Activated naive CD8-positive, alpha-beta T cell treated with anti-CD3 and anti-CD28 coated beads, Interleukin-2, amount 50 U/mL, for 24 hours (primary cell): Measurements from ENCODE around the gene FBRSL1.
"Not testable (repeated sequence)": the region's sequence is repeated elsewhere in the genome, so short reads cannot be mapped to it uniquely, and the experiment has no call there.

ENCODE experiments used
- ATAC-seq: fragments of 150-1000 bp; cut with Tn5 transposase; one replicate; pipeline ENCODE4 v1.10.0; 2021
- DNase-seq: peaks from one replicate; pipeline ENCODE4 v3.0.0; 2021
- H3K27ac Mint-ChIP-seq: one replicate; pipeline ENCODE4 v1.8.0; 2021; ENCODE audit warnings: mild to moderate bottlenecking, mixed read lengths
- H3K27me3 Mint-ChIP-seq: one replicate; pipeline ENCODE4 v1.8.0; 2021; ENCODE audit warnings: mixed read lengths
- H3K36me3 Mint-ChIP-seq: one replicate; pipeline ENCODE4 v1.8.0; 2021; ENCODE audit warnings: low read depth, mixed read lengths
- H3K4me1 Mint-ChIP-seq: one replicate; pipeline ENCODE4 v1.8.0; 2021; ENCODE audit warnings: mixed read lengths
- H3K4me3 Mint-ChIP-seq: one replicate; pipeline ENCODE4 v1.8.0; 2021; ENCODE audit warnings: mild to moderate bottlenecking, moderate library complexity, mixed read lengths
- H3K9me3 Mint-ChIP-seq: one replicate; pipeline ENCODE4 v1.8.0; 2021; ENCODE audit warnings: mixed read lengths

The FBRSL1 gene

GRCh38 chr12:132530851-132531250 is 40.9 kb downstream of the FBRSL1 start:
- H3K4me1 Mint-ChIP-seq: no peaks in the 10 kb centered on the region
- no peak overlapping the region for H3K4me3 Mint-ChIP-seq
- no peak for DNase-seq
- H3K27ac Mint-ChIP-seq: no peak overlapping the region
- ATAC-seq: no peak
- peaks cover 7% of the 10 kb centered on the region for H3K9me3 Mint-ChIP-seq
- no peaks in the 10 kb centered on the region for H3K36me3 Mint-ChIP-seq
- no peaks in the 10 kb centered on the region for H3K27me3 Mint-ChIP-seq

GRCh38 chr12:132532711-132533583 is 43.0 kb downstream of the FBRSL1 start:
- ATAC-seq, DNase-seq, H3K27ac Mint-ChIP-seq: not testable (repeated sequence)

GRCh38 chr12:132533584-132533958 is 43.6 kb downstream of the FBRSL1 start:
- Mint-ChIP-seq H3K36me3 (no peaks in the 10 kb centered on the region), H3K27ac (no peak overlapping the region), H3K9me3 (peaks cover 14% of the 10 kb centered on the region), H3K27me3 (no peaks in the 10 kb centered on the region), H3K4me3 (no peak overlapping the region), H3K4me1 (peaks cover 3% of the 10 kb centered on the region)
- DNase-seq (no peak), ATAC-seq (no peak)

More at GRCh38 chr12:132532711-132533583, 43.0 kb downstream of the FBRSL1 start:
- not testable (repeated sequence) for H3K4me3 Mint-ChIP-seq, H3K27me3 Mint-ChIP-seq, H3K36me3 Mint-ChIP-seq, H3K4me1 Mint-ChIP-seq
- peaks cover 14% of the 10 kb centered on the region for H3K9me3 Mint-ChIP-seq

GRCh38 chr12:132534076-132534475 is 44.1 kb downstream of the FBRSL1 start:
- no peak for DNase-seq
- no peak overlapping the region for H3K27ac Mint-ChIP-seq
- peaks cover 3% of the 10 kb centered on the region for H3K4me1 Mint-ChIP-seq
- ATAC-seq: no peak
- H3K36me3 Mint-ChIP-seq: no peaks in the 10 kb centered on the region
- peaks cover 14% of the 10 kb centered on the region for H3K9me3 Mint-ChIP-seq
- no peak overlapping the region for H3K4me3 Mint-ChIP-seq
- no peaks in the 10 kb centered on the region for H3K27me3 Mint-ChIP-seq

GRCh38 chr12:132535019-132535418 is 45.1 kb downstream of the FBRSL1 start:
- Mint-ChIP-seq H3K27me3 (no peaks in the 10 kb centered on the region), H3K9me3 (peaks cover 14% of the 10 kb centered on the region), H3K4me3 (no peak overlapping the region), H3K36me3 (no peaks in the 10 kb centered on the region), H3K4me1 (peaks cover 3% of the 10 kb centered on the region), H3K27ac (no peak overlapping the region)
- ATAC-seq: no peak
- DNase-seq: no peak

- ATAC-seq: no peak
- H3K27ac Mint-ChIP-seq: no peak overlapping the region
- H3K27me3 Mint-ChIP-seq: no peaks in the 10 kb centered on the region
- DNase-seq: no peak
- no peak overlapping the region for H3K4me3 Mint-ChIP-seq
- H3K9me3 Mint-ChIP-seq: peaks cover 14% of the 10 kb centered on the region
- H3K4me1 Mint-ChIP-seq: peaks cover 3% of the 10 kb centered on the region
- H3K36me3 Mint-ChIP-seq: no peaks in the 10 kb centered on the region
Observed at GRCh38 chr12:132536102-132536876, 46.3 kb downstream of the FBRSL1 start.

- Mint-ChIP-seq H3K36me3 (no peaks in the 10 kb centered on the region), H3K4me3 (no peak overlapping the region), H3K27ac (no peak overlapping the region), H3K4me1 (peaks cover 3% of the 10 kb centered on the region), H3K9me3 (peaks cover 14% of the 10 kb centered on the region), H3K27me3 (no peaks in the 10 kb centered on the region)
- DNase-seq (no peak), ATAC-seq (no peak)
Observed at GRCh38 chr12:132537049-132537448, 47.1 kb downstream of the FBRSL1 start.

GRCh38 chr12:132537836-132538662 is 48.1 kb downstream of the FBRSL1 start:
- peaks cover 14% of the 10 kb centered on the region for H3K9me3 Mint-ChIP-seq
- ATAC-seq (no peak), DNase-seq (no peak)
- peaks cover 3% of the 10 kb centered on the region for H3K4me1 Mint-ChIP-seq
- H3K36me3 Mint-ChIP-seq: no peaks in the 10 kb centered on the region
- no peak overlapping the region for H3K27ac Mint-ChIP-seq
- no peak overlapping the region for H3K4me3 Mint-ChIP-seq
- no peaks in the 10 kb centered on the region for H3K27me3 Mint-ChIP-seq

- Mint-ChIP-seq H3K27me3 (no peaks in the 10 kb centered on the region), H3K4me3 (no peak overlapping the region), H3K9me3 (peaks cover 14% of the 10 kb centered on the region), H3K36me3 (no peaks in the 10 kb centered on the region), H3K27ac (no peak overlapping the region), H3K4me1 (peaks cover 3% of the 10 kb centered on the region)
- ATAC-seq: no peak
- DNase-seq: no peak
Observed at GRCh38 chr12:132538663-132538990, 48.7 kb downstream of the FBRSL1 start.

GRCh38 chr12:132539016-132539773 is 49.2 kb downstream of the FBRSL1 start:
- DNase-seq (no peak), ATAC-seq (no peak)
- H3K9me3 Mint-ChIP-seq: peaks cover 14% of the 10 kb centered on the region
- no peaks in the 10 kb centered on the region for H3K36me3 Mint-ChIP-seq
- no peak overlapping the region for H3K27ac Mint-ChIP-seq
- H3K4me1 Mint-ChIP-seq: peaks cover 3% of the 10 kb centered on the region
- H3K27me3 Mint-ChIP-seq: no peaks in the 10 kb centered on the region
- H3K4me3 Mint-ChIP-seq: no peak overlapping the region

GRCh38 chr12:132540436-132540835 is 50.5 kb downstream of the FBRSL1 start:
- Mint-ChIP-seq H3K4me3 (no peak overlapping the region), H3K36me3 (no peaks in the 10 kb centered on the region), H3K27ac (no peak overlapping the region), H3K4me1 (peaks cover 3% of the 10 kb centered on the region), H3K9me3 (peaks cover 10% of the 10 kb centered on the region), H3K27me3 (no peaks in the 10 kb centered on the region)
- no peak for DNase-seq
- ATAC-seq: no peak

GRCh38 chr12:132541200-132541599 is 51.2 kb downstream of the FBRSL1 start:
- Mint-ChIP-seq H3K36me3 (no peaks in the 10 kb centered on the region), H3K27ac (no peak overlapping the region), H3K4me1 (peaks cover 3% of the 10 kb centered on the region), H3K27me3 (no peaks in the 10 kb centered on the region), H3K9me3 (peaks cover 4% of the 10 kb centered on the region), H3K4me3 (no peak overlapping the region)
- no peak for DNase-seq
- ATAC-seq: no peak

- Mint-ChIP-seq H3K27me3 (no peaks in the 10 kb centered on the region), H3K4me1 (peaks cover under 1% of the 10 kb centered on the region), H3K4me3 (no peak overlapping the region), H3K27ac (no peak overlapping the region), H3K36me3 (no peaks in the 10 kb centered on the region), H3K9me3 (no peaks in the 10 kb centered on the region)
- DNase-seq (no peak), ATAC-seq (no peak)
Observed at GRCh38 chr12:132541996-132542395, 52.0 kb downstream of the FBRSL1 start.

GRCh38 chr12:132542661-132543060 is 52.7 kb downstream of the FBRSL1 start:
- no peak for ATAC-seq
- no peak for DNase-seq
- Mint-ChIP-seq H3K9me3 (no peaks in the 10 kb centered on the region), H3K36me3 (no peaks in the 10 kb centered on the region), H3K27me3 (no peaks in the 10 kb centered on the region), H3K4me3 (no peak overlapping the region), H3K27ac (no peak overlapping the region), H3K4me1 (no peaks in the 10 kb centered on the region)
